Measurements from ENCODE around the gene ACTR6.

DNA sequence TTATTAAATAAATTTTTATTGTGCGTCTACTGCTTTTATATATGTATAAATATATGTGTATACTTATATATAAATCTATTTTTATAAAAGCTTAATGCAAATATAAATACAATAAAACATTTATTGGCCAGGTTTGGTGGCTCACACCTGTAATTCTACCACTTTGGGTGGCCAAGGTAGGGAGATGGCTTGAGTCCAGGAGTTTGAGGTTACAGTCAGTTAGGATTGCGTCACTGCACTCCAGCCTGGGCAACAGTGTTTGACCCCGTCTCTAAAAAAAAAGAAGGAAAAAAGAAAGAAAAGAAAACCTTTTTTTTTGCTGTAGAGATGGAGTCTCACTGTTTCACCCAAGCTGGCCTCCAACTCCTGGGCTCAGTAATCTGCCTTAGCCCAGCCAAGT is 20.9 kb downstream of the ACTR6 start:
- no peak for TF ChIP-seq CTCF (IDR thresholded peaks at IDR 0.05 in 8 of 11, conservative IDR thresholded peaks at IDR 0.05 in 3 of 11)
- no peak for TF ChIP-seq POLR2A (IDR thresholded peaks at IDR 0.05)
- no peak for TF ChIP-seq POLR2AphosphoS5 (IDR thresholded peaks at IDR 0.05)
